Mucosa of descending colon (tissue), 3 donors: ENCODE measurements around the gene ARRB1. TPM values are rescaled to one million over a fixed set of nuclear protein-coding genes. Genes with fewer than 3 reads are reported as not detected.

Source experiments
- ATAC-seq: fragments of 200-7000 bp; cut with Tn5 transposase; one replicate; pipeline ENCODE4 v1.9.1; 2020; ENCODE audit warnings: mild to moderate bottlenecking, moderate library complexity
- DNase-seq, 3 donors: peaks; one replicate each; pipeline ENCODE4 v3.0.0-alpha.2; 2020
- H3K36me3 ChIP-seq: fragments of 200-600 bp; one replicate; pipeline ENCODE4 v1.8.0; 2021; ENCODE audit warnings: low read depth, mild to moderate bottlenecking
- H3K4me1 ChIP-seq: fragments of 200-600 bp; one replicate; pipeline ENCODE4 v1.8.0; 2021; ENCODE audit warnings: low read depth, mild to moderate bottlenecking
- H3K4me3 ChIP-seq: fragments of 200-600 bp; one replicate; pipeline ENCODE4 v1.8.0; 2021; ENCODE audit warnings: mild to moderate bottlenecking
- H3K9me3 ChIP-seq: fragments of 200-600 bp; one replicate; pipeline ENCODE4 v1.8.0; 2021; ENCODE audit warnings: mild to moderate bottlenecking
- intact Hi-C, 2 donors: fragments of 100-400 bp; cut with DNase I in 1 of 2; cut with micrococcal nuclease in 1 of 2; formaldehyde crosslinking; loops; one replicate each; pipeline versions ENCODE4 v1.11.0 to v1.11.1; 2022; cut with DNase I, micrococcal nuclease
- total RNA-seq, 3 donors: library from RNA; stranded (reverse); fragmentation: NEBNext Ultra II Directional in 2 of 3; extraction: Animal tissue kit (Norgen Biotek cat#: 25700) in 2 of 3; gene quantifications; one replicate each; pipeline versions ENCODE4 v1.2.1 to v1.2.4, GENCODE V29; 2021 to 2023
- TF ChIP-seq, protein P1 (sequence below): fragments of 200-600 bp; IDR thresholded peaks from one replicate; pipeline ENCODE4 v1.8.0; 2022; ENCODE audit warnings: antibody characterized with exemption, mild to moderate bottlenecking
- donor health status: DM: no; HTN: no; CAD: no; lungs with moderate emphysema.
- donor health status: DM: no; HTN: no; CAD: no.
- donor health status: DM: no; HTN: yes; CAD: no.

Gene ARRB1
- total RNA-seq, 3 donors from 2014 or later, result 76.7 to 128 (median 121) TPM

DNA sequence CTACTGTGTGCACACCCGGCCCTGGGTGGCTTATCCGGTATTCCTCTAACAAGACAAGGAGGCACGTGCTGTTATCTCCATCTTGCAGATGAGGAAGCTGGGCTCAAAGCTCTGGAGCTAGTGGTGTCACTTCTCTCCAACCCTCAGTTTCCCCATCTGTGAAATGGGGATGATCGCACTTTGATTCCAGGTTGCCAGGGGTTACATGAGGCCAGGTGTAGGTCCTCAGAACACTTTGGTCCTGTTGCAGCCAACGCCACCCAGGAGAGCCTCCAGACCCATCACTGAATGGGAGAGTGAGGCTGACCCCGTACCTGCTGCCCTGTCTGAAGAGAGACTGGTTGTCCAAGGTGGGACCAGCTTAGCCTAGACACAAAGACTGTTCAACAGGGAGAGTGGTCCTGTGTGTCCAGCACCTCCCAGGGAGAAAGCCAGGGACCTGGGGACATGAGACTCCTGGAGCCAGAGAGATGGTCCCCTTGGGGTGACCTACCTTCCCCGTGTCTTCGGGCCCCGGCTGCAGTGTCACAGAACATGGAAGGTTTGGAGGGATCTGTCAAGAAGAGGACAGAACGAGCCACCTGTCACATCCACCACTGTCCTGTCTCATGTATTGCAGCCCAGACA, 69.9 kb downstream of the ARRB1 start:
- peaks cover 5% of the 10 kb centered on the region for H3K4me1 ChIP-seq
- no peaks in the 10 kb centered on the region for H3K9me3 ChIP-seq
- no peaks in the 10 kb centered on the region for H3K36me3 ChIP-seq
- ATAC-seq (no peak), DNase-seq (no peak)
- intact Hi-C loops, result loop anchor here (5.0 kb wide), 1 partner anchor 106 kb away; no protein-coding TSS in a partner anchor
- no peak overlapping the region for H3K4me3 ChIP-seq
- TF ChIP-seq, protein P1, sequence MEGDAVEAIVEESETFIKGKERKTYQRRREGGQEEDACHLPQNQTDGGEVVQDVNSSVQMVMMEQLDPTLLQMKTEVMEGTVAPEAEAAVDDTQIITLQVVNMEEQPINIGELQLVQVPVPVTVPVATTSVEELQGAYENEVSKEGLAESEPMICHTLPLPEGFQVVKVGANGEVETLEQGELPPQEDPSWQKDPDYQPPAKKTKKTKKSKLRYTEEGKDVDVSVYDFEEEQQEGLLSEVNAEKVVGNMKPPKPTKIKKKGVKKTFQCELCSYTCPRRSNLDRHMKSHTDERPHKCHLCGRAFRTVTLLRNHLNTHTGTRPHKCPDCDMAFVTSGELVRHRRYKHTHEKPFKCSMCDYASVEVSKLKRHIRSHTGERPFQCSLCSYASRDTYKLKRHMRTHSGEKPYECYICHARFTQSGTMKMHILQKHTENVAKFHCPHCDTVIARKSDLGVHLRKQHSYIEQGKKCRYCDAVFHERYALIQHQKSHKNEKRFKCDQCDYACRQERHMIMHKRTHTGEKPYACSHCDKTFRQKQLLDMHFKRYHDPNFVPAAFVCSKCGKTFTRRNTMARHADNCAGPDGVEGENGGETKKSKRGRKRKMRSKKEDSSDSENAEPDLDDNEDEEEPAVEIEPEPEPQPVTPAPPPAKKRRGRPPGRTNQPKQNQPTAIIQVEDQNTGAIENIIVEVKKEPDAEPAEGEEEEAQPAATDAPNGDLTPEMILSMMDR, result no peak

DNA sequence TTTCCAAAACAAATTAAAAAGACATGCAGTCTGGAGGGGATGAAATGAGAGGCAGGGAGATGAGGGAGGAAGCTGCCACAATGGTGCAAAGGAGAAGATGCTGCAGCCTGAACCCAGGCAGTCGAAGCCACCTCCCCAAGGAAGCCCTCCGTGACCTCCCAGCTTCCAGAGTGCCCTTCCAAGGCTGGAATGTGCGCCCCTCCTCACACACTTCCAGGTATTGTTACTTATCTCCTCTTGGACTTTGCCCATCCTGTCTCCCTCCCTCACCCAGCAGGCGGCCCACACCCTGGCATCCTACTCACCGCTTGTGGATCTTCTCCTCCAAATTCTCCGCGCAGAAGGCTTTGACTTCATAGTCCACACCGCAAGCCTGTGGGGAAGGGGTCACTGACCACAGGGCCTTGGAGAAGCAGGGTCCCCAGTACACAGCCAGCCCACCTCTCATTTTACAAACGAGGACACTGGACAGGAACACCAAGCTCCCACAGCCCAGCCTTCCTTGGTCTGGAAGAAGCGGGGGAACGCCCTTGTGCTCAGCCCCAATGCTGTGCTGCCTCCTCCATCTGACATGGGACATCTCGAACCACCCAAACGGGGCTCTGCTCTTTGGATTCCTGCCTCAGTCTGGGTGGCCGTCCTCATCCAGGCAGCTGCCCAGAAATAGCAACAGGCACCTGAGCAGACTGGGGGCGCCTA, 70.5 kb downstream of the ARRB1 start:
- intact Hi-C loops, result loop anchor here (5.0 kb wide), 1 partner anchor 106 kb away; no protein-coding TSS in a partner anchor
- TF ChIP-seq, protein P1, result no peak
- peak; percentile 62 for ATAC-seq

DNA sequence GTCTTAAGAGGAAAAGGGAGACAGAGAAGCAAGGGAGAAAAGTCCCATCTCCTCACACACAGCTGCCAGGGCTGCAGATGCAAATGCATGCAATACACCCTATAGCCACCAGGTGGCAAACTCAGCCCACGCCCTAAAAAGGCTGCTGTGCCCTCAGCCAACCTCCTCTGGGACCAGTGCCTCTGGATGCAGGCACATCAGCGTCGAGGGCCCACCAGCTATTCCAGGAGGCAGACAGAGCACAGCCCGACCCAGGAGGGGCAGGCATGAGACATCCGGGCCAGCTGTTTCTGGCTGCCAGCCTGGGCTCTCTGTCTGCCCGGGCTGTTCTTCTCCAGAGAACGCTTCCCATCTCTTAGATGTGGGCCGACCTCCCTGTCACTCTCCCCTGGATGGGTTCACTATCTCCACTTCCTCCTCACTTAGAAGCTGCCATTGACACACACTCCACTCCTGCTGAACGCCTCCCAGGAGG, 71.2 kb downstream of the ARRB1 start:
- no peaks in the 10 kb centered on the region for H3K9me3 ChIP-seq
- TF ChIP-seq, protein P1, result peak; percentile 91
- ATAC-seq, result peak; percentile 92
- peak; percentile 76 to 88 (median 80) for DNase-seq
- no peaks in the 10 kb centered on the region for H3K36me3 ChIP-seq
- intact Hi-C loops, result loop anchor here (5.0 kb wide), 1 partner anchor 107 kb away; no protein-coding TSS in a partner anchor
- H3K4me1 ChIP-seq, result peaks cover 5% of the 10 kb centered on the region
- no peak overlapping the region for H3K4me3 ChIP-seq

More for the DNA sequence above, 70.5 kb downstream of the ARRB1 start:
- Histone ChIP-seq H3K4me3 (no peak overlapping the region), H3K4me1 (peaks cover 5% of the 10 kb centered on the region), H3K36me3 (no peaks in the 10 kb centered on the region), H3K9me3 (no peaks in the 10 kb centered on the region)
- DNase-seq, result peak in 2 of 3 donors; percentile 33 to 50

DNA sequence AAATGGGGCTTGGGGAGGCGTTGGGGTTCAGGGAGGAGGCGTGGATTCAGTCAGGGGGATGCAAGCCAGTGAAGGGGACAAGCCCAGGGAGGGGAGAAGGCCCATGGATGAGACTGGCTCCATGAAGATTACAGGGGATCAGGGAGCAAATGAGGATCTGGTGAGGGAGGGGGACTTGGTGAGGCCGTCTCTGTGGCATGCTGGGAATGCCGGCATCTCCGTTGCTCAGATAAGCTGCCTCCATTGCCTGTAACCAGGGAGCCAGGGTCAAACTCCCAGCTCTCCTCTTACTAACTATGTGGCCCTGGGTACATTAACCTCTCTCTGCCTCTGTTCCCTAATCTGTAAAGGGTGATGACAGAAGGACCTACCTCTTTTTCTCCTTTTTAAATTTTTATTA, 72.2 kb downstream of the ARRB1 start:
- intact Hi-C loops, result no loop called here
- no peak overlapping the region for H3K4me3 ChIP-seq
- DNase-seq, result no peak
- H3K9me3 ChIP-seq, result no peaks in the 10 kb centered on the region
- H3K4me1 ChIP-seq, result peaks cover 5% of the 10 kb centered on the region
- ATAC-seq, result no peak
- H3K36me3 ChIP-seq, result no peaks in the 10 kb centered on the region
- TF ChIP-seq, protein P1, result no peak

DNA sequence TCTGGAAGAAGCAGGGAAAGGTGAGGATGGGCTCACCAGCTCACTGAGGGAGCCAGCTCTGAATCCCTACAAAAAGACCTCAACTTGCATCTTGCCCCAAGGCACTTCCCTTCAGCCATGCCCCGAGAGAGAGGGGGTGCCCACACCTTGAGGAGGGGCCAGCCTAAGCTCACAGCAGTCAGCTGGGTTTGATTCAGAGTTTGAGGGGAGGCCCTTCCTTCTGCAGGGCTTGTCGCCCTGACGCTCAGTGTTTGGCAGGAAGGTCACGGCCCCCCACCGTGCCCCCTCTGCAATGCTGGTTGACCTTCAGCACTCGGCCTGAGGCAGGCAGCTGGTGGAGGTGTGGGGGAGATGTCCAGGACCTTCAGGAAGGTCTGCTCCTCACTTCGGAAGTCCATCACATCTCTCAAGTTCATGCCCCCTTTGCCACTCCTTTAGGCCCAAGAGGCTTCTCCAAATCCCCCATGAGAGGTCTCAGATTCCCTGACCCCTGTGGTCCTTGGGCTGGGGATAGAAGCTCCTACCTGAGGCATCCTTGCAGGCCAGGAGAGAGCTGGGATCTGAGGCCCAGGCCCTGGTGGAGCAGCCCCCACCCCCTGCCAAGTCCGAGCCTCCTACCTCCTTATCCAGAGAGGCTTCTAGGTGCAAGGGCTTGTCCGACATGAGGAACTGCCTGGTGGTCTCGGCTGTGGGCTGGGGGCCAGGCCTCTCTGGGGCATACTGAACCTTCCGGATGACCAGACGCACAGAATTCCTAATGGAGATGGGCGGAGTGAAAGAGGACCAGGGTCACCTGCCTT, 73.3 kb downstream of the ARRB1 start:
- intact Hi-C loops, result no loop called here
- TF ChIP-seq, protein P1, result no peak
- DNase-seq, result no peak
- Histone ChIP-seq H3K4me1 (peaks cover 5% of the 10 kb centered on the region), H3K4me3 (no peak overlapping the region), H3K36me3 (no peaks in the 10 kb centered on the region), H3K9me3 (no peaks in the 10 kb centered on the region)
- no peak for ATAC-seq
